GM18951 (cell line): ENCODE measurements around the gene AGL.

Experiments used
- POLR2A ChIP-seq: IDR thresholded peaks from 4 replicates; pipeline ENCODE4 v1.6.1; 2011; ENCODE audit warnings: mild to moderate bottlenecking; ENCODE audit not compliant: insufficient read length, insufficient read depth; ENCODE audit errors: extremely low read depth
- in situ Hi-C: fragments of 300-500 bp; cut with MboI; formaldehyde crosslinking; loops from one replicate; pipeline ENCODE4 v1.12.0; 2022; ENCODE audit warnings: low sequenced_read_pairs, mixed read lengths, inconsistent platforms; ENCODE audit not compliant: unreplicated experiment

The AGL gene

DNA sequence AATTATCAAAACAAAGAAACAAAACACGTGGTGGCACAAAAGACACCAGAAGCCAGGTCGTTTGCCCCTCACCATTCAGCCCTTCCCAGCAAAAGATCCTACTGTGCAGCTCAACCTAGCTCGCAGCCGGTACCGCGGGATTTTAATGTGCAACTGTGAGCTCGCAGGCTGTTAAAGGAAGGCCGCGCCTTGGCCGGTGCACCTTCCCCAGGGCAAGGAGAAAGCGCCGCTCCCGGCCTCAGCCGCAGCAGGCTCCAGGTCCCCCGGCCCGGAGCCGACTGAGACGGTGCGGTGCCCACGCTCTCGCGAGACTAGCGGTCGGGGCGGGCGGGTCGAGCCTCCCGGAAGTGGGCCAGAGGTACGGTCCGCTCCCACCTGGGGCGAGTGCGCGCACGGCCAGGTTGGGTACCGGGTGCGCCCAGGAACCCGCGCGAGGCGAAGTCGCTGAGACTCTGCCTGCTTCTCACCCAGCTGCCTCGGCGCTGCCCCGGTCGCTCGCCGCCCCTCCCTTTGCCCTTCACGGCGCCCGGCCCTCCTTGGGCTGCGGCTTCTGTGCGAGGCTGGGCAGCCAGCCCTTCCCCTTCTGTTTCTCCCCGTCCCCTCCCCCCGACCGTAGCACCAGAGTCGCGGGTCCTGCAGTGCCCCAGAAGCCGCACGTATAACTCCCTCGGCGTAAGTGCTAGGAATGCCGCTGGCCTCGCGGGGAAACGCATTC lies at the start of gene AGL:
Gene AGL, plus strand, starts transcription at position 618 of the 715 bp plus-strand sequence. CDS start 682 bp downstream, outside the sequence.
- TF ChIP-seq POLR2A: peak; percentile 96
- in situ Hi-C loops: no loop called here

DNA sequence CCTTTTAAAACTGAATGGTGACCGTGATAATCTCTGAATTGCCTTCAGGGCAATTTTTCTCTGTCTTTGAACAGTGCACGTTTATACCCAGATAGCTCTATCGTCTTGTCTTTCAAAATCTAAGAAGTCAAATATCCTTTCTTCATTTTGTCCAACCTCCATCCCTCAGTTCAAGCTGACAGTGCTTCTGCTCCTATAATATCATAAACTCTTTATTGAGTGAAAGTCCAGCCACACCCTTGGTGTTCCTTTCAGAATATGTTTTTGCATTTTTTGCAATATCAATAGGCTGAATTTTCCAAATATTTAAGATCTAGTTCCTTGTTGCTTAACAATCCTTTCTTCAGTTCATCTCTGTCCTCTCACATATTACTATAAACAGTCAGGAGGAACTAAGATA lies 48.6 kb upstream of the AGL start:
- in situ Hi-C loops: loop anchor here (10.0 kb wide), 1 partner anchor 1063 kb away; no protein-coding TSS in a partner anchor
- TF ChIP-seq POLR2A: no peak

DNA sequence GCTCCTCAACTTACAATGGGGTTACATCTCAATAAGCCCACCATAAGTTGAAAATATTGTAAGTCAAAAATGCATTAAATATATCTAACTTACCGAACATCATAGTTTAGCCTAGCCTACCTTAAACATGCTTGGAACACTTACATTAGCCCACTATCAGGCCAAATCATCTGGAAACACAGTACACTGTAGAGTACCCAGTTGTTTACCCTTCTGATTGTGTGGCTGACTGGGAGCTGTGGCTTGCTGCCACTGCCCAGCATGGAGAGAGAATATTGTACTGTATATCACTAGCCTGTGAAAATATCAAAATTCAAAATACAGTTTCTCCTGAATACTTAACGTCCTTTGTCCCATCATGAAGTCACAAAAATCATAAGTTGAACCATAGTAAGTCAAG lies 43.3 kb upstream of the AGL start:
- in situ Hi-C loops: loop anchor here (10.0 kb wide), 1 partner anchor 1058 kb away; no protein-coding TSS in a partner anchor
- TF ChIP-seq POLR2A: no peak

- TF ChIP-seq POLR2A: no peak
- in situ Hi-C loops: loop anchor here (10.0 kb wide), 1 partner anchor 1056 kb away; no protein-coding TSS in a partner anchor
Observed at GRCh38 chr1:99808391-99809115, 41.6 kb upstream of the AGL start.

DNA sequence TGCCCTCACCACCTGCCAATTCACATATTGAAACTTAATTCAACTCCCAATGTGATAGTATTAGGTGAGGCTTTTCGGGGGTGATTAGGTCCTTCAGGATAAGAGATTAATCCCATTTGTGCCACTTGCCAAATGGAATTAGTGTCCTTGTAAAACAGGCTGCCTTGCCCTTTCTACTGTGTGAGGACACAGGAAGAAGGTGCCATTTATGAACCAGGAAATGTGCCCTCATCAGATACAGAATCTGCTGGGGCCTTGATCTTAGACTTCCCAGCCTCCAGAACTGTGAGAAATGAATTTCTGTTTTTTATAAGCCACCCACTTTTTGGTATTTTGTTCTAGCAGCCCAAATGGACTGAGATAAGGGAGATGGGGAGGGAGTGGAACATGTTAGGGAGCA lies 39.1 kb upstream of the AGL start:
- no peak for TF ChIP-seq POLR2A
- in situ Hi-C loops: loop anchor here (10.0 kb wide), 2 partner anchors 224 to 644 kb away; a partner anchor contains a TSS

GRCh38 chr1:99811747-99812146 lies 38.4 kb upstream of the AGL start:
- no peak for TF ChIP-seq POLR2A

GRCh38 chr1:99814373-99814900 lies 35.7 kb upstream of the AGL start:
- in situ Hi-C loops: loop anchor here (10.0 kb wide), 2 partner anchors 220 to 640 kb away; a partner anchor contains a TSS
- TF ChIP-seq POLR2A: no peak

More at GRCh38 chr1:99811747-99812146, 38.4 kb upstream of the AGL start:
- in situ Hi-C loops: loop anchor here (10.0 kb wide), 2 partner anchors 223 to 643 kb away; a partner anchor contains a TSS

DNA sequence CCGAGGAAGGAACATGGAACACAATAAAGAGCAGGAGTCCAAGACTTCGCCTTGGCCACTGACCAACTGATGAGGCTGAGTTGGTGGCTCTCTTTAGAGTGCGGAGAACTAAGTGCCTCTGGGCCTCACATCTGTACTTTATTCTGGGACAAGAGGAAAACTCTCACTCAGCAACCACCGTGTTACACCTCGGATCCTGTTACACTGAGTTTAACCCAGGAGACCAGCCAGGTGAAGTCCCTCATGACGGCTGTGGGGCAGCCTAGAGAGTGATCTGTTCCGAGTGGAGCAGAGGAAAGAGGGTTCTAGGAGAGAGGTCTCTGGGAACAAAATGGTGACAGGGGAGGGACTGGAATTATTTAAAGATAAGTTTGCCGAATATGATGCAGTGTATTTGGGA lies 33.5 kb upstream of the AGL start:
- in situ Hi-C loops: loop anchor here (10.0 kb wide), 2 partner anchors 218 to 638 kb away; a partner anchor contains a TSS
- no peak for TF ChIP-seq POLR2A

DNA sequence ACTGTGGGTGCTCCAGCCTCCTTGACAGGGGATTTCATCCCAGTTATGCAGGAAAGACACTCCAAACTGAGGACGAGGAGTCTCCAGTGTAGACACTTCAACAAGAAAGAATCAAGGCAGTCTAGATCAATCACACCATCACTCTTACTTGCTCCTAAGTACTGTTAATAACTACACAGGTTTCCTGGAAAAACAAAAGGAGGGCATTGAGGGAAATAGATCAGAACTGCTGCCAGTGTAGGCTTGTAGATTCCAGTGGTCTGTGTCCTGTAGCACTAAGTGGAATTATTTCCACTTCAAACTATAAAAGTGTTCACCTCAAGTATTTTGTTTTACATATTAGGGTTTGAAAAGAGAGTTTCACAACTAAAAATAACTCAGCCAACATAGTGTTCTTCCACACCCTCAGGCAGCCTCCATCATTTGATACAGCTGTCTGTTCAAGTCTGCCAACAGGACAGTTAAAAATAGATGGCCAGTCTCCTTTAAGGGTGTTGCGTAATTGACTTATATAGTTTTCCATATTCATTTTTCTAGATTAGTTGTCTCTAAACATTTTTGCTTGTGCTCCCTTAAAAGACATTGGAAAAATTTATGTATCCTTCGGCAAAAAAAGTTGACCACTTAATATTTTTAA lies 32.0 kb upstream of the AGL start:
- TF ChIP-seq POLR2A: no peak
- in situ Hi-C loops: loop anchor here (10.0 kb wide), 2 partner anchors 217 to 637 kb away; a partner anchor contains a TSS

DNA sequence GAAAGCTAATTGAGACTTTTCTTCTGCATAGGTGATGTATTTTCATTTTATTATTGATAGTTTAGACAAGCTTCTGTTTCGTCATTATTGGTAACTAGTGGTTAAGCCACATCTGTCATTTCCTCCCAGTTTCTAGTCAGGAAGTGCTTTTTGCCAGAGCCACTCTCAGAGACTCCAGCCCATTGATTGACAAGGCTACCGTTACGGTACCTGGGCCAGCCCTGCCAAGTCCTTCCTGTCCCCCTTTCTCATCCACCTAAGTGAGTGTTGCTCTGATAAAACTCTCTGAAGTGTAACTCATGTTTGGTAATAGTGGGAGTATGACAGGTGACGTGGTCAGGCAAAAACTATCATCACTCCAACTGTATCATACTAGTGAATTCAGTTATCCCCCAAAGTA lies 29.6 kb upstream of the AGL start:
- no peak for TF ChIP-seq POLR2A
- in situ Hi-C loops: no loop called here

DNA sequence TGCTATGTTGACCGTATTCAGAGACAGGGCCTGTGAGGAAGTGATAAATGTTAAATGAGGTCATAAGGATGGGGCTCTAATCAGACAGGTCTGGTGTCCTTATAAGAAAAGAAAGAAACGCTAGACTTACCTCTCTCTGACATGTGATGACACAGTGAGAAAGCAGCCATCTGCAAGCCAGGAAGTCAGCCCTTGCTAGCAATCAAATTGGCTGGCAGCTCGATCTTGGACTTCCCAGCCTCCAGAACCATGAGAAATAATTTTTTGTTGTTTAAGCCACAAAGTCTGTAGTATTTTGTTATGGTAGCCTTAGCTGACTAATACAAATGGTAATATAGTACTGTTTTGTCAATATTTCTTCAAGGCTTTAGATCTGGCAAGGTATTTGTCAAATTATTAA lies 25.1 kb upstream of the AGL start:
- TF ChIP-seq POLR2A: no peak
- in situ Hi-C loops: no loop called here

GRCh38 chr1:99825702-99826101 lies 24.5 kb upstream of the AGL start:
- TF ChIP-seq POLR2A: no peak
- in situ Hi-C loops: no loop called here

DNA sequence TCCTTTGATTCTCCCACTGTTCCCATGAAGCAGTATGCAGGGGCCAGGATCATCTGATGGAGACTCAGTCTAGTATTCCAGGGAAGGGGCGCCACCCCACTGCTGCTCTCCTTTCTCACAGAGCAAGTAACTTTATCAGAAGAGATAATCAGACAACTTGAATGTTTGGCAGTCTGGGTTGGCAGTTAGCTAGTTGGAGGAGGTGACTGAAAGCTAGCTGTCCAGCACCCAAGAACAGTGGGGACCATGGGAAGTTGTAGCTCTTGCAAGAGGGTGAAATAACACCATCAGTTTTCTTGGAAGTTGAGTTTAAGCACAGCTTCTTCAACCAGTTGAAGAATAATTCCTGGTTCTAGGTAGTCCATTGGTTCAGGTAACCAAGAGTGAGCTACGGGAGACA lies 22.2 kb upstream of the AGL start:
- in situ Hi-C loops: no loop called here
- no peak for TF ChIP-seq POLR2A
